Bronchial epithelial cell (primary cell): ENCODE data around the gene ANKFN1. TPM values are rescaled to one million over a fixed set of nuclear protein-coding genes. Genes with fewer than 3 reads are reported as not detected.

Source experiments
- DNase-seq: peaks from one replicate; pipeline ENCODE4 v3.0.0-alpha.2; 2010; ENCODE audit warnings: low read depth
- FAIRE-seq: peaks from 2 replicates; lab custom pipeline; 2011; peaks lifted over from hg19 to GRCh38; lab: Jason Lieb, UNC
- H3K27me3 ChIP-seq: 2 replicates; pipeline ENCODE4 v1.5.1; 2011; ENCODE audit warnings: low read length; ENCODE audit not compliant: control insufficient read depth, insufficient read depth
- H3K36me3 ChIP-seq: 2 replicates; pipeline ENCODE4 v1.5.1; 2011; ENCODE audit warnings: low read length; ENCODE audit not compliant: control insufficient read depth, insufficient read depth
- H3K4me3 ChIP-seq: 2 replicates; pipeline ENCODE4 v1.5.1; 2011; ENCODE audit warnings: mild to moderate bottlenecking, low read depth, low read length, control low read depth
- CTCF ChIP-seq: IDR thresholded peaks from 2 replicates; pipeline ENCODE4 v1.5.1; 2011; ENCODE audit warnings: mild to moderate bottlenecking, moderate library complexity, low read length, control low read depth, inconsistent platforms; ENCODE audit not compliant: insufficient read depth, severe bottlenecking
- total RNA-seq: library from RNA; depleted of rRNA; stranded (reverse); fragments of >200 nt; gene quantifications from 2 replicates; pipeline ENCODE4 v1.2.1, GENCODE V29; 2014

The ANKFN1 gene
- total RNA-seq, 1 donor from 2014 or later: under 0.01 TPM

GRCh38 chr17:56424543-56425044, 271.3 kb downstream of the ANKFN1 start:
- TF ChIP-seq CTCF: no peak
- DNase-seq (no peak), FAIRE-seq (no peak)

GRCh38 chr17:56425483-56425882, 272.2 kb downstream of the ANKFN1 start:
- no peaks in the 10 kb centered on the region for H3K27me3 ChIP-seq
- no peak for FAIRE-seq
- TF ChIP-seq CTCF: no peak
- no peak for DNase-seq
- H3K4me3 ChIP-seq: no peak overlapping the region
- H3K36me3 ChIP-seq: no peaks in the 10 kb centered on the region

More at GRCh38 chr17:56424543-56425044, 271.3 kb downstream of the ANKFN1 start:
- Histone ChIP-seq H3K27me3 (no peaks in the 10 kb centered on the region), H3K36me3 (no peaks in the 10 kb centered on the region), H3K4me3 (no peak overlapping the region)

- DNase-seq: no peak
- Histone ChIP-seq H3K36me3 (no peaks in the 10 kb centered on the region), H3K27me3 (no peaks in the 10 kb centered on the region), H3K4me3 (no peak overlapping the region)
- no peak for TF ChIP-seq CTCF
- FAIRE-seq: no peak
These were observed 273.6 kb downstream of the ANKFN1 start for GRCh38 chr17:56426901-56427300.

GRCh38 chr17:56431736-56432135, 278.5 kb downstream of the ANKFN1 start:
- Histone ChIP-seq H3K4me3 (no peak overlapping the region), H3K36me3 (no peaks in the 10 kb centered on the region), H3K27me3 (no peaks in the 10 kb centered on the region)
- no peak for TF ChIP-seq CTCF
- no peak for FAIRE-seq
- no peak for DNase-seq

GRCh38 chr17:56432443-56432842, 279.2 kb downstream of the ANKFN1 start:
- no peak for DNase-seq
- Histone ChIP-seq H3K36me3 (no peaks in the 10 kb centered on the region), H3K27me3 (no peaks in the 10 kb centered on the region), H3K4me3 (no peak overlapping the region)
- peak; percentile 75 for FAIRE-seq
- TF ChIP-seq CTCF: no peak

GRCh38 chr17:56434610-56435009, 281.3 kb downstream of the ANKFN1 start:
- Histone ChIP-seq H3K4me3 (no peak overlapping the region), H3K27me3 (no peaks in the 10 kb centered on the region), H3K36me3 (no peaks in the 10 kb centered on the region)
- DNase-seq (no peak), FAIRE-seq (no peak)
- TF ChIP-seq CTCF: no peak
